GM18870 (cell line): ENCODE results near the gene PTPRN2.

Experiments used
- ATAC-seq: cut with Tn5 transposase; IDR thresholded peaks from one replicate; pipeline ENCODE4 v1.9.1; 2021; ENCODE audit warnings: moderate library complexity; ENCODE audit not compliant: unreplicated experiment

The PTPRN2 gene

GRCh38 chr7:158027646-158028045 is 560.0 kb downstream of the PTPRN2 start:
- no peak for ATAC-seq

- no peak for ATAC-seq
Observed at GRCh38 chr7:158026636-158027265, 560.9 kb downstream of the PTPRN2 start.

- ATAC-seq, result no peak
Observed at GRCh38 chr7:158025686-158026600, 561.7 kb downstream of the PTPRN2 start.

GRCh38 chr7:158024881-158025280 is 562.7 kb downstream of the PTPRN2 start:
- no peak for ATAC-seq

GRCh38 chr7:158024351-158024715 is 563.3 kb downstream of the PTPRN2 start:
- ATAC-seq, result no peak

- no peak for ATAC-seq
Observed at GRCh38 chr7:158023681-158024350, 563.8 kb downstream of the PTPRN2 start.

- no peak for ATAC-seq
Observed at GRCh38 chr7:158023157-158023556, 564.5 kb downstream of the PTPRN2 start.

GRCh38 chr7:158022601-158023000 is 565.0 kb downstream of the PTPRN2 start:
- no peak for ATAC-seq

GRCh38 chr7:158021836-158022235 is 565.8 kb downstream of the PTPRN2 start:
- ATAC-seq, result no peak

- no peak for ATAC-seq
Observed at GRCh38 chr7:158020706-158021095, 566.9 kb downstream of the PTPRN2 start.

GRCh38 chr7:158019726-158020705 is 567.6 kb downstream of the PTPRN2 start:
- no peak for ATAC-seq

GRCh38 chr7:158018971-158019645 is 568.5 kb downstream of the PTPRN2 start:
- no peak for ATAC-seq

GRCh38 chr7:158018098-158018762 is 569.4 kb downstream of the PTPRN2 start:
- no peak for ATAC-seq

GRCh38 chr7:158017111-158018097 is 570.2 kb downstream of the PTPRN2 start:
- ATAC-seq, result no peak

- ATAC-seq, result no peak
Observed at GRCh38 chr7:158016180-158017097, 571.2 kb downstream of the PTPRN2 start.

GRCh38 chr7:158015403-158016179 is 572.0 kb downstream of the PTPRN2 start:
- ATAC-seq, result no peak
